T1000 (cell line): ENCODE data around the gene ENO2.

Source experiments
- DNase-seq: peaks from one replicate; lab custom pipeline; 2025; ENCODE audit warnings: mixed read lengths; lab: John Stamatoyannopoulos, UW

Gene ENO2

GRCh38 chr12:6948873-6949594, 34.7 kb downstream of the ENO2 start:
- no peak for DNase-seq

GRCh38 chr12:6950401-6950801, 36.0 kb downstream of the ENO2 start:
- no peak for DNase-seq

GRCh38 chr12:6950811-6951540, 36.6 kb downstream of the ENO2 start, which contains the start of gene PTPN6:
Gene PTPN6 (plus strand): TSS chr12:6951356. CDS start chr12:6951513, 157 bp downstream.
- DNase-seq, result no peak

GRCh38 chr12:6951551-6952120, 37.3 kb downstream of the ENO2 start:
- no peak for DNase-seq

GRCh38 chr12:6952121-6952862, 37.9 kb downstream of the ENO2 start:
- no peak for DNase-seq

GRCh38 chr12:6952863-6953441, 38.6 kb downstream of the ENO2 start:
- DNase-seq, result no peak

GRCh38 chr12:6953442-6954315, 39.3 kb downstream of the ENO2 start:
- DNase-seq, result no peak

GRCh38 chr12:6954316-6955107, 40.1 kb downstream of the ENO2 start:
- no peak for DNase-seq

GRCh38 chr12:6955108-6956020, 41.0 kb downstream of the ENO2 start:
- DNase-seq, result no peak

GRCh38 chr12:6956021-6956727, 41.8 kb downstream of the ENO2 start:
- DNase-seq, result no peak

- no peak for DNase-seq
Observed at GRCh38 chr12:6957151-6957701, 42.8 kb downstream of the ENO2 start.

GRCh38 chr12:6957741-6958608, 43.6 kb downstream of the ENO2 start:
- DNase-seq, result no peak

GRCh38 chr12:6958609-6959057, 44.3 kb downstream of the ENO2 start:
- DNase-seq, result no peak

GRCh38 chr12:6959058-6959804, 44.9 kb downstream of the ENO2 start:
- DNase-seq, result no peak

GRCh38 chr12:6959805-6960592, 45.6 kb downstream of the ENO2 start:
- no peak for DNase-seq
